SK-N-MC (cell line): Measurements from ENCODE around the gene FAM168A.

Experiments
- EZH2 ChIP-seq: fragments of 200-600 bp; sonication (generic); IDR thresholded peaks from one replicate; pipeline ENCODE4 v1.6.1; 2017; ENCODE audit warnings: antibody characterized with exemption
- POLR2AphosphoS5 ChIP-seq: IDR thresholded peaks from 2 replicates; pipeline ENCODE4 v1.6.1; 2012; ENCODE audit warnings: mild to moderate bottlenecking, low read depth, low read length, borderline replicate concordance

- TF ChIP-seq EZH2 (no peak), POLR2AphosphoS5 (no peak)
Measured at GRCh38 chr11:73496134-73496533, 101.8 kb downstream of the FAM168A start.
